Measurements from ENCODE around the gene NAV2.
"Not testable (repeated sequence)": the region's sequence is repeated elsewhere in the genome, so short reads cannot be mapped to it uniquely, and the experiment has no call there.

Gene NAV2

DNA sequence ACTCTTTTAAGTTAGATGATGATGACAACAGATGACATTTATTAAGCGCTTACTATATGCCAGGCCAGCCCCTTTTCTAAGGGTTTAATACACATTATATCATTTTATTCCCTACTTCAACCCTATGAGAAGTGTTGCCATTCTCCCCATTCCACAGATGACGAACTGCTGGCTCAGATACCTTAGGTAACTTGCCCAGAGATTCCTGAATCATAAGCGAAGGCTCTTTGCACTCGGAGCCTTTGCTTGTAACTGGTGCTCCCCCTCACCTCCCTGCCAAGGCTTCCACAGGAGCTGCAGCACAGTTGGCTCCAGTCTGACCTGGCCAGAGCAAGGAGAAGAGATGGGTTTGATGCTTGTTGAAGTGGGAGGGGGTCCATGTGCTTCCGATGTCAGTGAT, 404.7 kb downstream of the NAV2 start:
- no peak for DNase-seq (ENCODE audit: low read depth in 2 of 2)

DNA sequence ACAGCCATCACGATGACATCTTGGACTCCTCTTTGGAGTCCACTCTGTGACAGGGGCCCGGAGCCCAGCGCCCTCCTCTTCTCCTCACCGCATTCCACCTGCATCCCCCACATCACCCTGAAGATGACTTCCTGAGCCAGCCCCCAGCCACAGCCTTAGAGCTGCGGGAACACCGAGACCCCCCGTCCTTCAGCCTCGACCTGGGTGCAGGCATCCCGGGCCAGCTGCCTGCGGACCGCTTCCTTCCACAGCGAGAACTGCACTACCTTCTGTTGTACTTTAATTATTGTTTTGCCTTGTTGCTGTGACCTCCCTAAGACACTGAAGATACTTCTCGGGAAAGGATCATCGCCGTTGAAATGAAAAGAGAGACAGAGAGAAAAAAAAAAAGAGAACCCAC, 405.6 kb downstream of the NAV2 start:
- DNase-seq (ENCODE audit: low read depth in 2 of 2), result no peak

DNA sequence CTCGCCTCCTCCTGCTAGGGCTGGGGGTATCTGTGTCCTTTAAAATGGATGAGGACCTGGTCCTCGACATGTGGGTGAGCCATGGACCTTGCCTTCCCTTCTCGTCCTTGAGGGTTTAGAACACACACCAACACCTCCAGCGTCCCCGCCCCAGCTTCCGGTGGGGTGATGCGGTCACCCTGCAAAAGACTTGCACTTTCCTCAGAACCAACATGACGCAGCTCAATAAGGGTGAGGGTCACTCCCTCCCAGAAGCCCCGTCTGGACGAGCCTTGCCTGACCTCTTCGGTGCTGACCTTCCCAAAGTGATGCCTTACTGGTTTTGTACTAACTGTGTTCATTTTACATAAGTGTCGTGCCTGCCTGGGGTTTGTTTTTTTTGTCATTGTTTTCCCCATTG, 406.7 kb downstream of the NAV2 start:
- no peak for DNase-seq (ENCODE audit: low read depth in 2 of 2)

DNA sequence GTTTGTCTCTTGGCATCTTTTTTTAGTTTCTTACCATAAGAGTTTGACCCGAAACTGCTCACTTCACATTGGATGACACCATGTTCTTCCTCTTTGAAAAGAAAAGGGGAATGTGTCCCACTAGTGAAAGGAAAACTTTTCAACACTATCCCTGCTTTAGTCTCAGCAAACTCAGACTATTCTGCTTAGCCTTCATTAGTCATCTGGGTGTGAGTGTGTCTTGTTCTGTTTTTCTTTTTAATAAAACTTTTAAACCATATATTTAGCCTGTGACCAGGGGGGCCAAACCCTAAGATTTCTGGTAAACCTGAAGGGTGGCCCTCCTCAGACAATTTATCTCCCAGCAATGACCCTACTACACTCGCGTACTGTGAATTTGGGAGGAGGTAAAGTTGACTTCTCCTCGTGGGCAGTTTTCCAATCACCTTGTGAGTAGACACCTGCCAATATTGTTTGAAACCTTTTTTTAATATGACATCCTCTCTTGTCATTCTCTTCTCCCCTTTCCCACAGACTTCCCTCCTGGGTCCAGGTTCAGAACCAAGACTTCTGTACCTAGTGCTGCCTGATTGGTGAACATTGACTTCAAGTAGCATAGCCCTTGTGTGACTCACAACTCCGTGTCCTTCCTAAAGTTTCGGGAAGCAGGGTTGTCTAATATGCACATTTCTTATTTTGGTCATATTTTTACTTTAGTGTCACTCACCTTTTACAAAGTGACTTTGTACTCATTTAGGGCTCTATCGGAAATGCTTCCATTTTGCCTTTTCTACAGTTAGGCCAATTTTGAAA, 407.7 kb downstream of the NAV2 start:
- DNase-seq (ENCODE audit: low read depth in 2 of 2), result no peak

DNA sequence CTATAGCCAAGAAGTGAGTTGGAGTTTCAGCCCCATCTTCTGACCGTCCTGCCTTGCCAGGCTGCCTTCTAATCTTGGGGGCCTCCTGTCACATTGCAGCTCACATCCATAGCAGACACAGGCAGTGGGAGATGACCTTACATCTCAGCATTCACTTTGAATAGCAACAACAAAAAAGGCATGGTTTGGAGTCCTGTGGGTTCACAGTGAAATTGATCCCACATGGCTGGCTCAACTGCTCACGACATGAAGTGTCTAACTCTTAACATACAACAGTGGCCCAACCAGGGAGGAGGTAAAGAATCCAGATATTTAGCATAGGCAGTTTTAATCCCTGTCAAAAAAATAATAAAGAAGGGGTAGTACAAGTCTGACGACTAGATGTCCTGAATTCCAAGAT, 409.5 kb downstream of the NAV2 start:
- DNase-seq (ENCODE audit: low read depth in 2 of 2), result no peak

DNA sequence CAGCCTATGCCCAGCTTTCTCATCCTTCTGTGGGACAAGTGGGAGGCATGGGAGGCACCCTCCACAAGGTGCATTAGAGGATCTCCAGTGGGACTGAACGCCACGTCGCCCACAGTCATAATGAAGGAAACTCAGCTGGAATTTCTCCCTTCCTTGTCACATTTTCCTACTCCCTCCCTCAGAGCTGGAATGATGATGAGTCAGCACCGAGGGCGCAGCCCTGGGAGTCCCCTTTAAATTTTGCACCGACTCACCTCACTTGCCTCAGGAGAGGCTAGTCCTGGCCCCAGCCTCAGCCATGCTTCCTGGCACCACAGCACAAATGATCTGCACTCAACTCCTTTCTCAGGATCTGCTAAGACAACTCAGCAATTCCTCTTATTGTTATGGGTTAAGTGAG, 413.3 kb downstream of the NAV2 start:
- DNase-seq (ENCODE audit: low read depth in 2 of 2), result no peak

DNA sequence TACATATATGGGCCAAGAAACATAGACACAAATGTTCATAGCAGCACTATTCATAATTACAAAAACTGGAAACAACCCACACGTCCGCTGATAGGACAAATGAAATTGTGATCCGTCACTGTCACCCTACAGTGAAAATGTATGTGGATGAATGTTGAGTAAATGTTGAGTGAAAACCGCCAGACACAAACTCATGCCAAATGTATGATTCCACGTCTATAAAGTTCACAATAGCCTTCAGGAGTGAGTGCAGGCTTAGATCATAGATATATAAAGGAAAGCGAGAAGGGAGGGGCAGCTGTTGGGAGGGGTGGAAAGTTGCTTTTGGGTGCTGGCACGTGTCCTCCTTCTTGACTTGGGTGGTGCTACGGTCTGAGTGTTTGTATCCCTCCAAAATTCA, 414.1 kb downstream of the NAV2 start:
- no peak for DNase-seq (ENCODE audit: low read depth in 2 of 2)

DNA sequence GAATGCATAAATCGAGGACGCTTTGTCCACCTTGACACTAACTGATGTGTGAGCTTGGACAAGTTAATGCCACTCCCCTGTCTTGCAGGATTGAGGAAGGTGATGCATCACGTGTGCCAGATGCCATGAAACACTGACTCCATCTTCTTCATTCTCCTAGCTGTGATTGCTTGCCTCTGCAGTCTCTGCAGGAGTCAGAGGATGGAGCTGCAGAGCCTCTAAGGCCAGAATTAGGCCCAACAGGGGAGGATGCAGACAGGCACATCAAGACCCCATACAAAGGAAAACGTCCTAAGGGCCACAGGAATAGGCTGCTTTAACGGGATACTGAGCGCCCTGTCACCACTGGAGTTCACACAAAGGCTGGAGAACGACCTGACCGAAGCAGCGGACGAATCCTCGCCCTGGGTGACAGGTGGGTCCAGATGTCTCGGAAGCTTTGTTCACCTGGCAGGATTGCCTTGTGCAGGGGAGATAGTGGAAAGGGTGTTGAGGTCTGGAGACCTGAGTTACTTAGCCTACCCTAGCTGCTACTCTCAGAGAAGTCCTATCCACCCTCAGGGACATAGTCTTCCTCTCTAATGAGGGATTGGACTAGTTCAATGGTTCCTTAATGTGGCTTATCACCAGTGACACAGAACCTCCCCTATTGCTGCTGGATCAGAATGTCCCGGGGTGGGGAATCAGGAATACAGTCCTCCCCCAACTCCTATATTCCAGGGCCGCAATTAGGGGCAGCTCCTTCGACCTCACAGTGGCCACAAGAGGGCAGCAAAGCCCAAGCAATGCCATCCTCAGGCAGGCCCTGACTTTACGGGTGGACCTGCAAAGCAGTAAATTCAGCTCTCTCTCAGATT, 415.3 kb downstream of the NAV2 start:
- peak; percentile 68 to 76 for DNase-seq (ENCODE audit: low read depth in 2 of 2)

DNA sequence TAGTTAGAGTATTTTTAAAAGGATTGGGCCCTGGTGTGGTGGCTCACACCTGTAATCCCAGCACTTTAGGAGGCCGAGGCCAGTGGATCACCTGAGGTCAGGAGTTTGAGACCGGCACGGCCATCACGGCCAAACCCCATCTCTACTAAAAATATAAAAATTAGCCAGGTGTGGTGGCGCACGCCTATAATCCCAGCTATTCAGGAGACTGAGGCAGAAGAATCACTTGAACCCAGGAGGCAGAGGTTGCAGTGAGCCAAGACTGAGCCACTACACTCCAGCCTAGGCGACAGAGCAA, 415.8 kb downstream of the NAV2 start:
- DNase-seq (ENCODE audit: low read depth in 2 of 2), result not testable (repeated sequence)

DNA sequence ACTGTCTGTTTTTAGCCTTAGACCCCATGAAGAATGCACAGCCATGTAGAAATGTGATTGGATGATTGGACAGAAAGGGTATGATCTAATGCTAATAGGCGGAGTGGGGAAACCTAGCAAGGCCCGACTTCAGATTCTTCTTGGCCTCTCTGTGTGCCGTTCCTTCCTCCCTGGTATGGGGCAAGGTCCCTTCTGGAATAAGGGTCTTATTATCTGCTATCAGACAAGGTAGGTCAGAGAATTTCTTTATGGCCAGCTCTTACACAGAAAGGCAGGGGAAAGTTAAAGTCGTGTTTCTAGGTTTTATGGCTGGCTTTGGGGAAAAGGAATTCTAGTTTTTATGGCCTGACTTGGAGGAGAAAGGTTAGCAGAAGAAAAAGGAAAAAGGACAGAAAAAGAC, 417.0 kb downstream of the NAV2 start:
- DNase-seq (ENCODE audit: low read depth in 2 of 2), result no peak

DNA sequence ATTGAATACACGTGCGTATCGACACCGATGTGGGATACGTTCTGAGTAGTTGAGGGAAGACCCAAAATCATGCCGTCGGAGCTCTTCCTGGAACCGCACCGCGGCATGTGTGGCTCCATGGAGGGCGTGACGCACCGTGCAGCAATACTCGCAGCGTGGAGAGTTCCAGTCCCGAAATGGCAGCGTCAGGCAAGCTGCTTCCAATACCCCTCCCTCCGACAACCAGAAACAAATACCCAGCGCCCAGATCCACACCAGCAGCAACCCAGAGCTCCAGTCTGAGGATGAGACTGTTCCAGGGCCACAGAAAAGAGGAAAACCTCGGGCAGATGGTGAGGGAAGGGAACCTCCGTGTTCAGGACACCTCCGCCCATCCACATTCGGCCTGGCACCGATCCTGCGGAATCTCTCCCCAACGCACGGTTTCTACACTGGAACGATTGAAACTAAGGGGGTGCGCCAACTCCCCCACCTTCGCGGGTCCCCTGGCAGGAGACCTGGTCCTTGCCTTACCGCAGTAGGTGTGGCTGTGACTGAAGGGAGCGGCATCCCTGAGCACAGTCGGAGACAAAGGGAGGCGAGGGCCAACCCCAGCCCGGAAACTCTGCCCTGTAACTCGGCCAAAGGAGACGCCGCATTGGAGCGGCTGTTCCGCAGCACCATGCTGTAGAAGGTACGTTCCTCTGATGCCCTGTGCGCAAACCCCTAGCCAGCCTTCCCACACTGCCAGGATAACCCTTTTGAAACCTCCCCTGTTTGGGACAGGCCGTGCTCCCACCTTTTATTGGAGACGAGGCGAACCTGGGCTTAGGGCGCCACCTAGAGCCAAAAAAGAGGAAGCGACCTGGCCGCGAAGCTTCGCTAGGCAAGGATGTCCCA, 419.4 kb downstream of the NAV2 start:
- peak; percentile 25 to 33 for DNase-seq (ENCODE audit: low read depth in 2 of 2)

DNA sequence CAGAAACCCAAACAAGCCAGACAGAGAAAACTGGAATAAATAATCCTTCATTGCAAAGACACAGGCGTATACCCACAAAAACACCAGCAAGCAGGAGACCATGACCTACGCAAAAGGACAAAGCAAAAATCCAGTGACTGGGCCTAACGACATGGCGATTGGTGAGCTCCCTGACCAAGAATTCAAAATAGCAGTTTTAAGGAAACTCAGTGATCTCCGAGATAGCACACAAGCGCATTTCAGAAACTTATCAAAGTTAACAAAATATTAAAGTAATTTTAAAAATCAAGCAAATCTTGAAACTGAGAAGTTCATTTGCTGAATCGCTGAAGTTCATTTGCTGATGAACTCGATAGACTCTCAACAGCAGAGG, 420.0 kb downstream of the NAV2 start:
- no peak for DNase-seq (ENCODE audit: low read depth in 2 of 2)

DNA sequence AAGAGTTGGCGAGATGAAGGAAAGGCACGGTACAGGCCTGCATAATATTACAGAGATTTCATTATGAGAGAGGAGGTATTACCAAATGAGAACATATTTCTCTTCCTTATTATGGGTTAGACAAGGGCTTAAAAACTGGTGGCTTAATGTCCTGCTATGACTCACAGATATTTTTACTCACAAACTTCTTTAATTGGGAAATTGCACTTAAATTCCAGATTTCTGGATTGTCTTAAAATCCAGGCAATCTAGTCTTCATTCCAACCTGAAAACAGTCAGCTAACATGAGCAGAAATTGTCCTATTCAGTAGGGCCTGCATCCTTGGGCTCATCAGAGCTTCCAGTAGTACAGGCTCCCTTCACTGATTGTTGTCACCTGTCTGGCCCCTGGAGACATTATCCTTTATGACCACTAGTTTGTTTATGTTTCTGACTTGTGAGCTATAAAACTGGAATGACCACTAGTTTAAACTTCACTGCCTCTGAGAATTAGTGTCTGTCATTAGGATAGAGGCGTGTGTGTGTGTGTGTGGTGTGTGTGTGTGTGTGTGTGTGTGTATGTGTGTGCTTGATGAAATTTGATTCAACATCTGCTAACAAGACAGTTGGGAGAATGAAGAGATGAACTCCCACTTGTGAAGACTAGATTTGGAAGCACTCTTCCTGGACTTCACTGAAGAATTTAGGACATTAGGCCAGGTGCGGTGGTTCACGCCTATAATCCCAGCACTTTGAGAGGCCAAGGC, 422.5 kb downstream of the NAV2 start:
- DNase-seq (ENCODE audit: low read depth in 2 of 2), result no peak

DNA sequence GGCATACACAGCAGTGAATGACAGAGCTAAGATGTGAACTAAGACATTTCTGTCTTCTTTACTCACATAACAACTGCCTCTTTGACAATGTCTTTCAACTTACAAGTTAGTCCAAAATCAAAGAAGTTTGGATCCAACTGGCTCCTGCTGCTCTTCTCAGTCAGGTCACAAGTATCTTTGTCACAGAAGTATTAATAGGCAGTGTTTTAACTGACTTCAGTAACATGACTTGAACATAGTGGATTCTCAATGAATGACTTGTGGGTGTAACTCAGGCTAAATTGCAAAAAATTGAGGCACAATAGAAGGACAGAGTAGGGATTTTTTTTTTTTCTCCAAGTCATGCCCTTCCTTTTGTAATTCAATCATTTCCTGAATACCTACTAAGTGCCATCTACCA, 425.0 kb downstream of the NAV2 start:
- no peak for DNase-seq (ENCODE audit: low read depth in 2 of 2)

DNA sequence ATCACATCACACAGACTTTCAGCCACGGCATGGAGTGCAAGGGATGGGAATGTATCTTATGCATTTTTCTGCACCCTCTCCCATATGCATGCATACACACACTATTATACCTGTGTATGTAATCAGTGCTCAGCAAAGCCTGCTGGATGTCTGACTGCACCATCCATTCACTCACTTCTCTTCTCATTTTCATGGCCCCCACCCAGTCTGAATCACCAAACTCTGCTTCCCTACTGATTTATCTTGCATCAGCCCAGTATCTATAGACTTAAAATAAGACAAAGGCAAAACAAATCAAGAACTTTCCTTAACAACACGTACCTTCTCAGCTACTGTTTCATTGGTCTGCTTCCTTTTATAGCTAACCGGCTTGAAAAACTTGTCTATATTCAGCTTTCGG, 426.1 kb downstream of the NAV2 start:
- no peak for DNase-seq (ENCODE audit: low read depth in 2 of 2)

DNA sequence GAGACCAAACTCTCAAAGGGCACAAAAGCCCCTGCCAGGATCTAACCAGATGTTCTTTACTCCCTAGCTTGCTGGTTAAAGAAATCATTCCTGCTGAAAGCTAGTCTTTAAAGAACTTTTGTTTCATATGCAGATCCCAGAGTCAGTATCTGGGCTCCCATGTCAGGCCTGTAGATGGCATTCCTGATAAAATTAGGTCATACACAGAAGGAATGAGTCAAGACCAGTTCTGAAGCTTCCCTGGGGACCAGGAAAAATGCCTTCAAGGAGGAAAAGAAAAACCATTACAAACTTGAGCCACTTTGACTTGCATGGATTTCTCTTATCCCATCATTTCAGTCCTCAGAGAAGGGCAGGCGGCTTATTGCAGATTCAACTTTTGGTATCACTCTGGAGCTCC, 441.7 kb downstream of the NAV2 start:
- DNase-seq (ENCODE audit: low read depth in 2 of 2), result no peak

DNA sequence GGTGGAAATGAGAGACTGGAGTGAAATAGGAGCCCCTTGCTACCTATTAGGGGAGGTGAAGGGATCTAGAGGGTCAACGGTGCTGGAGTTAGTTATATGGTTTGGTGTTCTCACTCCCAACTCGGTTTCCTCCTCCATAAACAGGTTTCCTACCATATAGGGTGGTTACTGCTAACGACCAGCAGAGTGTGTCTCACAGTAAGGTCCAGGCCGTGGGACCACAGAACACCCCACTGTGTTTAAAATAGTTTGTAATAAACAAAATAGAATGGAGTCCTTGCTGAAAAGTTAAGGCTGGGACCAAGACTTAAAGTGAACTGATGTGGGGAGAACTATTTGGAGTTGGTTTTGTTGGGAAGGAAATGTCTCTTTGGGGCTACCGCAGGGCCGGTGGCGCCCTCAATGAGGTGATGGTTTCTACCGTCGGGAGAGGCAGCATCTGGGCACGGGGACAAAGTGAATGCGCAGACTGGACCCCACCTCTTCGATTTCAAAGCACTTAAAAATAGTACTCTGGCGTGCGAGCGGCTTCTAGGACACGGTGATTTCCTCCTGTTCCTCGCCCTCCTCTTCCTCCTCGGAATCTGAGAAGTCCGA, 443.1 kb downstream of the NAV2 start:
- no peak for DNase-seq (ENCODE audit: low read depth in 2 of 2)

DNA sequence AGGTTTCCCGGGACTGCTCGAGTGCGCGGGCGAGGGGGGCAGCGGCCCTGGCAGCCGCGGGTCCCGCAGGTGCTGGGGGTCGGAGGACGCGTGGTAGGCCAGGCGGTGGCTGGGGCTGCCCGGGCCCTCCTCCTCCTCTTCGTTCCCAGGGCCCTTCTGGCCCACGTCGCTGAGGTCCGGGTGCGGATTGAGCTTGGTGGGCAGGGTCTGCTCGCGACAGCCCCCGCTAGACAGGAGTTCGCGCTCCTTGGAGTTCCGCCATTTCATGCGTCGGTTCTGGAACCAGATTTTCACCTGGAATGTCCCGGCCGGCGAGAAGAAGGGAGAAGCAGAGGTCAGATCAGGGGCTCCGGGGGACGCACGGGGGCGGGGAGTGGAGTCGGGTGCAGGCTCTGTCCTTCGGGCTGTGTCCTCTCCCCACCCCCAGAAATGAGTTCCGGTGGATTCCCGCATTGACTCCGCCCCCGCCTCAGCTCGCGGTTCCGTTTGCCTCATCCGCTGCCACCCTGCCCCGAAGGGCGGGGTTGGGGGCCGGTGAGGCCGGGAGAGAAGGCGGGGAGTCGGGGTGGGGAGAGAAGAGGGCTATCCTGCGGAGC, 443.7 kb downstream of the NAV2 start:
- peak; percentile 43 to 47 for DNase-seq (ENCODE audit: low read depth in 2 of 2)

DNA sequence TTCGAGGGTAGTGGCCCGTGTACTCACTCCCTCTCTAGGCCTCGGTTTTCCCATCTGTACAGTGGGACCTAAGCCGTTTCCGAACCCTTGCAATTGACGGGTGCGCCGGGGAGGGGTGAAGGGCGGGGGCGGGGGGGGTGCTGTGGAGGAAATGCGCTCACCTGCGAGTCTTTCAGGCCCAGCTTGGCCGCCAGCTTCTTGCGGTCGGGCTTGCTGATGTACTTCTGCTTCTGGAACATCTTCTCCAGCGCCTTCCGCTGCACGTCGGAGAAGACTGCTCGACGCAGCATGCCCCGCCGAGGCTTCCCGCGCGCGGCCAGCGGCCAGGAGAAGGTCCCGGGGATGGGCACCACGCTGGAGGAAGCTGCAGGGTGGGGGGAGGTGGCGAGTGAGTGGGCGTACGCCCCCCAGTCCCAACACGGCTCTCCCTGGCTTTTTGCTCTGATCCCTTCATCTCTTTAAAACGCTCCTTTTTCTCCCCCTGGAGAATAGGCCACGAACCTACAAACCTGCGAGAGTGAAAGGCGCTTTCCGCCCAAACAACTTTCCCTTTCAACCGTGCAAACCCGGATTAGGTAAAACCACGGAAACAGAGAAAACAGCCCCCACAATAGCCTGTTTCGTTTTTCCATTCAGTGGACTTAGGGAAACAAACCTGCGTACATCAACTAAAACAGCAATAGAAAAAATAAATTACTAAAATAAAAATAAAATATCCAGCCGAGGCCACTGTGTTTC, 444.4 kb downstream of the NAV2 start:
- DNase-seq (ENCODE audit: low read depth in 2 of 2), result no peak

DNA sequence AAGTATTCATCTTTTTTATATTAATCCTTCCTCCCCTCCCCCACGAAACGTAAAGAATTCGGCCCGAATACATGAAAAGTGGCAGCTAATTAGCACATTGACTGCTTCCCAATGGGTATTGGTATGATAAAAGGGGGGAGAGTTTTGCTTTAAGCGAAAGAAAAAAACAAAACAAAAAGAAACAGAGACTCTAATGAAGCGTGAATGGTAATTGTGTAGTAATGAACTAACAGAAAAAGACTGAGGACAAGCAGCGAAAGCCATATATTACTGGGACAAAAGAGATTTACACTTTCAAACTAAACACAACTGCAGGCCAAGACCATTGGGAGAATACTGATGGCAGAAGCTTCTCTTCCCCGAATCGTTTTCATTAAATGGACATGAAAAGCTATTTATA, 445.1 kb downstream of the NAV2 start:
- DNase-seq (ENCODE audit: low read depth in 2 of 2), result no peak
